ENCODE data around the gene CRAT.

DNA sequence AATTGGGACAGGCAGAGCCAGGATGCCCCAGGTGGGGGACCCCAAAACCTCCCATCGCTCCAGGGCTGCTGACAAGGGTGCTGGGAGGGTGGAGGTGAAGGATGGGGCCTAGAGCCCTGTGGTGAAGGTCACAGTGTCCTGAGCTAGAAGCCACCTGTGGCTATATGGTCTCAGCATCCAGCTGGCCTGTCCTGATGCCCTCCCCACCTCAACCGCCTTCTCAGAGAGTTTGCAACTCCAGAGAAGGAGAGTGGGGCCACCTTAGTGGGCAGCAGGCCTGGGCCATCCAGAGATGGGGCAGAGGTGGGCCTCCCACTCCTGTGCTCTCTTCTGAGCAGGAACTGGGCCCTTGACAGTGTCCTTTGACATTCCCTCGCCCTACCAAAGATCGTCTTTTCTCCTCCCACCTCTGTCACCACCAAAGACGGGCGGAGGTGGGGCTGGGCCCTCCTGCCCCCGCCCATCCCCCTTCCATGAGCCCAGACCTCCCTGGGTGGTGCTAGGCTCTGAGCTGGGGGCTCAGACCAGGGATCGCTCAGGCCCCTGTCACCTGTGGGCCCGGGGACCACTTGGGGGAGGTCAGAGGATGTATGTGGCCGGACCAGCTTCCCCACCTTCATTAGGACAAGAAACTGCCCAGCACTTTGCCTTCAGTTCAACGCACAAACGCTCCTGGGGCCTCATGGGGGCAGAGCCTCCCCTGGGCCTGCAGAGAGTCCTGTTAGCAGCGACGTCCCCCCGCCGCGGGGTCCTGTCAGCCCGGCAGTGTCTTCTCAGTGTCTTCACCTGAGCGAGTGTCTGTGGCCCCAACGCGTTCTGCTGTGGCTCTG lies 39.7 kb downstream of the CRAT start:
- no peak for TF ChIP-seq TCF12 (IDR thresholded peaks at IDR 0.05; ENCODE audit: low read depth)
- TF ChIP-seq EP300 (IDR thresholded peaks at IDR 0.05; ENCODE audit: borderline replicate concordance), result no peak
- TF ChIP-seq FOXM1 (IDR thresholded peaks at IDR 0.05; ENCODE audit: borderline replicate concordance, low read depth), result no peak
- no peak for TF ChIP-seq YY1 (IDR thresholded peaks at IDR 0.05; ENCODE audit: low read depth)
- TF ChIP-seq RAD21 (IDR thresholded peaks at IDR 0.05; ENCODE audit: low read depth), result no peak
- no peak for TF ChIP-seq CEBPB (IDR thresholded peaks at IDR 0.05)
- TF ChIP-seq EGR1 (IDR thresholded peaks at IDR 0.05), result no peak
- TF ChIP-seq TAF1 (IDR thresholded peaks at IDR 0.05; ENCODE audit: low read depth), result no peak
- no peak for TF ChIP-seq REST (IDR thresholded peaks at IDR 0.05; ENCODE audit: low read depth)
- TF ChIP-seq MAX (IDR thresholded peaks at IDR 0.05), result no peak
- TF ChIP-seq ZBTB7A (IDR thresholded peaks at IDR 0.05; ENCODE audit: low read depth), result no peak
- TF ChIP-seq TEAD4 (IDR thresholded peaks at IDR 0.05), result no peak
- TF ChIP-seq, protein P1, sequence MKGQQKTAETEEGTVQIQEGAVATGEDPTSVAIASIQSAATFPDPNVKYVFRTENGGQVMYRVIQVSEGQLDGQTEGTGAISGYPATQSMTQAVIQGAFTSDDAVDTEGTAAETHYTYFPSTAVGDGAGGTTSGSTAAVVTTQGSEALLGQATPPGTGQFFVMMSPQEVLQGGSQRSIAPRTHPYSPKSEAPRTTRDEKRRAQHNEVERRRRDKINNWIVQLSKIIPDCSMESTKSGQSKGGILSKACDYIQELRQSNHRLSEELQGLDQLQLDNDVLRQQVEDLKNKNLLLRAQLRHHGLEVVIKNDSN (IDR thresholded peaks at IDR 0.05), result no peak

All from Ishikawa (cell line).